Adrenal gland (tissue), 5 donors: ENCODE data around the gene SOHLH2.

Experiments
- CTCF ChIP-seq, 6 experiments: fragments of 450-650 bp in 4 of 6; fragments of 200-600 bp in 2 of 6; sonication (generic) in 1 of 6; IDR thresholded peaks; 1 replicate in 5 of 6; 2 replicates in 1 of 6; pipeline versions ENCODE4 v1.5.1 to v1.8.0; 2016 to 2021; ENCODE audit warnings: antibody characterized with exemption in 6 of 6, mild to moderate bottlenecking in 2 of 6, moderate library complexity in 1 of 6
- POLR2A ChIP-seq, 2 donors: fragments of 450-650 bp; IDR thresholded peaks; one replicate each; pipeline ENCODE4 v1.6.1; 2017; ENCODE audit warnings: antibody characterized with exemption in 2 of 2, mild to moderate bottlenecking in 2 of 2, moderate library complexity in 1 of 2
- donor health status: DM: no; HTN: no; CAD: no.

DNA sequence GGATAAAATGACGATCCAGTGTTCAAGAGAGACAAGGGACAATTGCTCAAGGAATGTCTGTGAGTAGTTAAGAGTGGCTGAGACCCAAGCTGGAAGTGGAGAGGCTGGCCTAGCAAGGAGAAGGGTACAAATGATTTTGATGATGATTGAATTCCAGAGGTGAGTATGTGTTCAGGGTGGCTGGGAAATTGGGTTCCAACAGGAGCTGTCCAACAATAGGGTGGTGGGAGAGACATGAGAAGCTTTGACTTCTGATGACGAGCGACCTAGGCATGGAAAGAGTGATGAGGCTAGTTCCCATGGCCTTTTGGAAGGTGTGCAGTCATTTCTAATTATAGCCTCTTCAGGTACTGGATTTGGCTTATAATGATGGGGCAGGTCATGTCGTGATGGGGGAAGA lies 54.1 kb downstream of the SOHLH2 start:
- TF ChIP-seq CTCF (IDR thresholded peaks at IDR 0.05), result no peak
- no peak for TF ChIP-seq POLR2A (IDR thresholded peaks at IDR 0.05)
